ENCODE measurements around the gene FAM228B. TPM values are rescaled to one million over a fixed set of nuclear protein-coding genes. Genes with fewer than 3 reads are reported as not detected.

Gene FAM228B
- total RNA-seq, 2 donors from 2014 or later = 13.7 to 14.4 TPM

- Mint-ChIP-seq H3K36me3 (peaks cover 9% of the 10 kb centered on the region), H3K27me3 (no peaks in the 10 kb centered on the region), H3K27ac (no peak overlapping the region), H3K4me1 (ENCODE audit: low read depth in 2 of 2) (no peaks in the 10 kb centered on the region), H3K9me3 (peaks cover 2% of the 10 kb centered on the region), H3K4me3 (no peak overlapping the region)
- no peak for DNase-seq (ENCODE audit: low spot score)
- ATAC-seq = no peak
These were observed 30.2 kb downstream of the FAM228B start for GRCh38 chr2:24153478-24153877.

GRCh38 chr2:24158131-24158530 is 34.9 kb downstream of the FAM228B start:
- ATAC-seq = no peak
- no peak overlapping the region for H3K4me3 Mint-ChIP-seq
- H3K27ac Mint-ChIP-seq = no peak overlapping the region
- no peaks in the 10 kb centered on the region for H3K27me3 Mint-ChIP-seq
- no peak for DNase-seq (ENCODE audit: low spot score)
- no peaks in the 10 kb centered on the region for H3K4me1 Mint-ChIP-seq (ENCODE audit: low read depth in 2 of 2)
- H3K9me3 Mint-ChIP-seq = no peaks in the 10 kb centered on the region
- H3K36me3 Mint-ChIP-seq = no peaks in the 10 kb centered on the region

- Mint-ChIP-seq H3K4me3 (no peak overlapping the region), H3K27me3 (no peaks in the 10 kb centered on the region), H3K27ac (no peak overlapping the region), H3K9me3 (no peaks in the 10 kb centered on the region), H3K4me1 (ENCODE audit: low read depth in 2 of 2) (no peaks in the 10 kb centered on the region), H3K36me3 (no peaks in the 10 kb centered on the region)
- ATAC-seq = no peak
- DNase-seq (ENCODE audit: low spot score) = no peak
These were observed 36.4 kb downstream of the FAM228B start for GRCh38 chr2:24159708-24160107.

DNA sequence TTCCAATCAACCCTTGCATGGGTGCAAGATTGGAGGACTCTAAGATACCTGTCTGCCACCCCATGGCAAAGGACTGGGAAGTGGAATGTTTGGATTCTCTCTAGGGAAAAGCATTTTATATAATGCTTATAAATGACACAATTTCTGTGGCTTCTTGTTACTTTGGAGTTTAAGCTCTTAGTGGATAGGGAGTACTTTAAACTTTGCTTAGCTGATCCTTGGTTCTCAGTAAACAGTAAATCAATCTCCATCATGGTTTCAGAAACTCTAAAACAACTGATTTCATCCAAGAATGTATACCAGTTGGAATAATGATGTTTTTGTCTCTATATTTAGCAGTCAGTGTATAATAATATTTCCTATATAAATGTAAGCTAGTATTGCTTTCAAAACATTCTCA is 37.5 kb downstream of the FAM228B start:
- DNase-seq (ENCODE audit: low spot score) (no peak), ATAC-seq (no peak)
- no peak overlapping the region for H3K4me3 Mint-ChIP-seq
- no peaks in the 10 kb centered on the region for H3K4me1 Mint-ChIP-seq (ENCODE audit: low read depth in 2 of 2)
- no peaks in the 10 kb centered on the region for H3K36me3 Mint-ChIP-seq
- no peak overlapping the region for H3K27ac Mint-ChIP-seq
- H3K27me3 Mint-ChIP-seq = no peaks in the 10 kb centered on the region
- H3K9me3 Mint-ChIP-seq = no peaks in the 10 kb centered on the region

DNA sequence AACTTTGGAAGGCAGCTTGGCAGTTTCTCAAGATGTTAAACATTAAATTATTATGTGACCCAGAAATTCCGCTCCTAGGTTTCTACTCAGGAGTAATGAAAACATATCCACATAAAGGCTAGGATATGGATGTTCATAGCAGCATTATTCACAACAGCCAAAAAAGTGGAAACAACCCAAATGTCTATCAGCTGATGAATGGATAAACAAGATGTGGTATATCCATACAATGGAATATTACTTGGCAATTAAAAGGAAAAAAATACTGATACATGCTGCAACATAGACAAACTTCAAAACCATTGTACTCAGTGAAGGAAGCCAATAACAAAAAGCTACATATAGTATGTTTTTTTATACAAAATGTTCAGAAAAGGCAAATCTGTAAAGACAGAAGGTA is 39.2 kb downstream of the FAM228B start:
- no peak for ATAC-seq
- H3K4me1 Mint-ChIP-seq (ENCODE audit: low read depth in 2 of 2) = no peaks in the 10 kb centered on the region
- H3K27ac Mint-ChIP-seq = no peak overlapping the region
- H3K4me3 Mint-ChIP-seq = no peak overlapping the region
- no peaks in the 10 kb centered on the region for H3K9me3 Mint-ChIP-seq
- no peak for DNase-seq (ENCODE audit: low spot score)
- no peaks in the 10 kb centered on the region for H3K27me3 Mint-ChIP-seq
- no peaks in the 10 kb centered on the region for H3K36me3 Mint-ChIP-seq

- H3K27ac Mint-ChIP-seq = no peak overlapping the region
- no peaks in the 10 kb centered on the region for H3K9me3 Mint-ChIP-seq
- no peaks in the 10 kb centered on the region for H3K27me3 Mint-ChIP-seq
- H3K4me3 Mint-ChIP-seq = no peak overlapping the region
- H3K4me1 Mint-ChIP-seq (ENCODE audit: low read depth in 2 of 2) = no peaks in the 10 kb centered on the region
- ATAC-seq = no peak
- no peak for DNase-seq (ENCODE audit: low spot score)
- no peaks in the 10 kb centered on the region for H3K36me3 Mint-ChIP-seq
These were observed 39.9 kb downstream of the FAM228B start for GRCh38 chr2:24163186-24163585.

- DNase-seq (ENCODE audit: low spot score) (no peak), ATAC-seq (no peak)
- Mint-ChIP-seq H3K36me3 (no peaks in the 10 kb centered on the region), H3K4me1 (ENCODE audit: low read depth in 2 of 2) (no peaks in the 10 kb centered on the region), H3K4me3 (no peak overlapping the region), H3K27me3 (no peaks in the 10 kb centered on the region), H3K27ac (no peak overlapping the region), H3K9me3 (no peaks in the 10 kb centered on the region)
These were observed 40.3 kb downstream of the FAM228B start for GRCh38 chr2:24163601-24164000.

DNA sequence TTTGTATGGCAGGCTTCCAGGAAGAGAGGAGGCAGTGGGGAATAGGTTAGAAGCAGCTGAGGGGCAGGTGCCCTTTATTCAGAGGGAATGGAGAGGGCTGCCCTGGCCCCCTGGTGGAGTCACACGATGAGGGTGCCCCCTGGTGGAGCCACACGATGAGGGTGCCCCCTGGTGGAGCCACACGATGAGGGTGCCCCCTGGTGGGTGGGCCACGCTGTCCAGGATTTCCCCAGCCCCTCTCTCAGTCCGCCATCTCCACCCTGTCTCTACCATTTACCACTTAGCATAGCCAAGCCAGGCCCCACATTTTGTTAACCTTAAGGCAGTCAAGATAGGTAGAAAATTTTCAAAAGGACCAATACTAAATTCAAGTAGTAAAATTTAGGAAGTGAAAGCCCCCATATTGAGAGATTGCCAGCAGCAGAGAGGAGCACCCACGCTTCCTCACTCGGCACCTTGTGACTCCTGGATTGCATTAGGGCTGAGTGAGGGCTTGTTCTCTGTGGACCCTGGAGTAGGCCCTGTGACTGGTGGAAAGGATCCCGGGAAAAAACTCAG is 41.2 kb downstream of the FAM228B start:
- no peak overlapping the region for H3K4me3 Mint-ChIP-seq
- no peak overlapping the region for H3K27ac Mint-ChIP-seq
- no peaks in the 10 kb centered on the region for H3K36me3 Mint-ChIP-seq
- DNase-seq (ENCODE audit: low spot score) = no peak
- H3K4me1 Mint-ChIP-seq (ENCODE audit: low read depth in 2 of 2) = no peaks in the 10 kb centered on the region
- ATAC-seq = peak; percentile 71 to 74
- no peaks in the 10 kb centered on the region for H3K27me3 Mint-ChIP-seq
- no peaks in the 10 kb centered on the region for H3K9me3 Mint-ChIP-seq

GRCh38 chr2:24169023-24169422 is 45.8 kb downstream of the FAM228B start:
- no peaks in the 10 kb centered on the region for H3K36me3 Mint-ChIP-seq
- ATAC-seq = no peak
- no peaks in the 10 kb centered on the region for H3K4me1 Mint-ChIP-seq (ENCODE audit: low read depth in 2 of 2)
- H3K9me3 Mint-ChIP-seq = no peaks in the 10 kb centered on the region
- no peak overlapping the region for H3K27ac Mint-ChIP-seq
- DNase-seq (ENCODE audit: low spot score) = no peak
- H3K27me3 Mint-ChIP-seq = peaks cover 3 to 5% of the 10 kb centered on the region in 2 donors
- H3K4me3 Mint-ChIP-seq = no peak overlapping the region

GRCh38 chr2:24174851-24175277 is 51.6 kb downstream of the FAM228B start, which contains the start of gene FAM228A:
TSS of gene FAM228A (plus strand) at chr2:24175053. CDS start at chr2:24175481, 428 bp downstream.
- no peak for ATAC-seq
- Mint-ChIP-seq H3K4me3 (no peak within 1 kb of the TSS), H3K36me3 (no peaks in the 10 kb centered on the region), H3K27ac (no peak within 1 kb of the TSS), H3K4me1 (ENCODE audit: low read depth in 2 of 2) (no peaks in the 10 kb centered on the region), H3K27me3 (peaks cover 4 to 7% of the 10 kb centered on the region in 2 donors), H3K9me3 (no peaks in the 10 kb centered on the region)
- no peak for DNase-seq (ENCODE audit: low spot score)

DNA sequence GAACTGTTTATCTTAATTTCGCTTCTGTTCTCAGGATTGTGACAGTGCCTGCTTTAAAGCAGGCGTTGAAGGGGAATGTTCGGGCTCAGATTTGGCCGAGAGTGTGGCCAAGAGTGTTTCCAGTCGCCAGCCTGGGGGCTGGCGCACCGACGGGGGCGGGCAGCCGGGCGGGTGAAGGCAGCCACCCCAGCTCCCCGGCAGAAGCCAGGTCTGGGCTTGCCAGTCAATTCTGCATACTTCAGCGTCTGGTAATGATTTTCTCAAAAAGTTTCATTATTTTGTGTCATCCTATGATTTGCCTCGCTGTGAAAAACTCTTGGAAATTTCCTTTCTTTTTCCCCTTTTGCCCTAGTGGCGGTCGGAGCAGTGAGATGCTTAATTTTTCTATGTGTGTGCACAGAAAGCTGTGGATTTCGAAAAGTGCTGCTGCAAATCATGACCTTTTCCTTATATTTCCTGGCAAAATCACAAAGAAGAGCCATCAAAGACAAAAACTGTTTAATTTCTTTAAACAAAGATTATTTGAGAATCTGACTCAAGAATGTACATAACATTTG is 52.4 kb downstream of the FAM228B start:
- H3K4me1 Mint-ChIP-seq (ENCODE audit: low read depth in 2 of 2) = no peaks in the 10 kb centered on the region
- H3K27me3 Mint-ChIP-seq = peaks cover 4 to 7% of the 10 kb centered on the region in 2 donors
- no peaks in the 10 kb centered on the region for H3K9me3 Mint-ChIP-seq
- no peak overlapping the region for H3K4me3 Mint-ChIP-seq
- H3K27ac Mint-ChIP-seq = no peak overlapping the region
- no peaks in the 10 kb centered on the region for H3K36me3 Mint-ChIP-seq
- ATAC-seq (no peak), DNase-seq (ENCODE audit: low spot score) (no peak)

- Mint-ChIP-seq H3K36me3 (no peaks in the 10 kb centered on the region), H3K27ac (no peak overlapping the region), H3K4me3 (no peak overlapping the region), H3K9me3 (no peaks in the 10 kb centered on the region), H3K4me1 (ENCODE audit: low read depth in 2 of 2) (no peaks in the 10 kb centered on the region), H3K27me3 (peaks cover 4 to 7% of the 10 kb centered on the region in 2 donors)
- no peak for DNase-seq (ENCODE audit: low spot score)
- no peak for ATAC-seq
These were observed 53.1 kb downstream of the FAM228B start for GRCh38 chr2:24176326-24176725.

DNA sequence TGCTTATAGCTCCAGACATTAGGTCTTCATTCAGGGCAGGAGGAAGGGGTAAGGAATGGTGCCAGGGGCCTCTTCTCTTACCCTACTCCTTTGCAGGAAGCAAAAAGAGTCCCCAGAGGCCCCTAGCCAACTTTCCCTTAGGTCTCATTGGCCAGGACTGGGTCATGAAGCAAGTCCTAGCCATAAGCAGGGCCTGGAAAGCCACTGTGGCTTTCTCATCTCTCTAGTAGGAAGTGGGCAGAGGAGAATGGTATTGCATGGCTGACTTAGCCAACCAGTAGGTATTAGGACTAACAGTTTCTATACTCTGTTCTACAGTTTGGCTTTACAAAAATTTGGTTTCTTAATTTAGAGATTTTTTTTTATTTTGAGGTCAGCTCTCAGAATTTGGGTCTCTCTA is 56.4 kb downstream of the FAM228B start:
- Mint-ChIP-seq H3K27ac (no peak overlapping the region), H3K4me1 (ENCODE audit: low read depth in 2 of 2) (no peaks in the 10 kb centered on the region), H3K4me3 (no peak overlapping the region), H3K27me3 (no peaks in the 10 kb centered on the region), H3K9me3 (no peaks in the 10 kb centered on the region), H3K36me3 (no peaks in the 10 kb centered on the region)
- DNase-seq (ENCODE audit: low spot score) (no peak), ATAC-seq (no peak)

DNA sequence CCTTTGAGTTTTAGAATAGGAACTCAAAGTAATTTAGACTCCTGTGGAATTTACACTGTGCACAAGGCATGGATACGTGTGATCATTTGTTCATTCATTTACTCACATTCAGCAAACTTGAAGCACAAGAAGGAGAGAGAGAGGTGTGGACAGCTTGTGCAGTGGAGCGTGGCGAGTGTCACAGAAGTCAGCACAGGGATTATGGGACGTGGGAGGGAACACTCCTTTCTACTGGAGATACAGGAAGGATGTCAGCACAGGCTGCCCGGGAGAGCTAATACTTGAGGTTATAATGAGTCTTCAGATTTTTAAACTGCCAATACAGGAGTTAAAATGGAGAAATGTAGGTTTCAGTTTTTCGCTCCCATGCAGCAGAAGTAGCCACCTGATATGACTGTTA is 58.6 kb downstream of the FAM228B start:
- H3K27me3 Mint-ChIP-seq = no peaks in the 10 kb centered on the region
- DNase-seq (ENCODE audit: low spot score) = no peak
- no peaks in the 10 kb centered on the region for H3K36me3 Mint-ChIP-seq
- no peak overlapping the region for H3K4me3 Mint-ChIP-seq
- peak overlapping the region in 1 of 2 donors; percentile 7 for H3K27ac Mint-ChIP-seq
- ATAC-seq = no peak
- H3K9me3 Mint-ChIP-seq = no peaks in the 10 kb centered on the region
- H3K4me1 Mint-ChIP-seq (ENCODE audit: low read depth in 2 of 2) = no peaks in the 10 kb centered on the region

GRCh38 chr2:24182507-24182906 is 59.2 kb downstream of the FAM228B start:
- H3K27ac Mint-ChIP-seq = no peak overlapping the region
- DNase-seq (ENCODE audit: low spot score) (no peak), ATAC-seq (no peak)
- no peaks in the 10 kb centered on the region for H3K36me3 Mint-ChIP-seq
- no peaks in the 10 kb centered on the region for H3K27me3 Mint-ChIP-seq
- H3K4me3 Mint-ChIP-seq = no peak overlapping the region
- no peaks in the 10 kb centered on the region for H3K9me3 Mint-ChIP-seq
- no peaks in the 10 kb centered on the region for H3K4me1 Mint-ChIP-seq (ENCODE audit: low read depth in 2 of 2)
